Suprapubic skin (tissue), 4 donors: Measurements from ENCODE around the gene MAP3K15.

Experiments used
- EP300 ChIP-seq: sonication (generic); formaldehyde crosslinking; IDR thresholded peaks from one replicate; pipeline ENCODE4 v1.6.1; 2017; ENCODE audit warnings: antibody characterized with exemption
- POLR2A ChIP-seq, 2 donors: fragments of 450-650 bp; IDR thresholded peaks; one replicate each; pipeline ENCODE4 v1.6.1; 2017; ENCODE audit warnings: antibody characterized with exemption in 2 of 2, mild to moderate bottlenecking in 2 of 2, moderate library complexity in 2 of 2
- POLR2AphosphoS5 ChIP-seq, 3 donors: sonication (generic); formaldehyde crosslinking; IDR thresholded peaks; one replicate each; pipeline ENCODE4 v1.6.1; 2017; ENCODE audit warnings: antibody characterized with exemption in 3 of 3
- TF ChIP-seq, protein P1 (sequence below), 2 donors: fragments of 200-600 bp in 1 of 2; fragments of 450-650 bp in 1 of 2; sonication (generic) in 1 of 2; IDR thresholded peaks; one replicate each; pipeline ENCODE4 v1.5.1; 2016 to 2019; ENCODE audit warnings: antibody characterized with exemption in 2 of 2, mild to moderate bottlenecking in 1 of 2, moderate library complexity in 1 of 2

DNA sequence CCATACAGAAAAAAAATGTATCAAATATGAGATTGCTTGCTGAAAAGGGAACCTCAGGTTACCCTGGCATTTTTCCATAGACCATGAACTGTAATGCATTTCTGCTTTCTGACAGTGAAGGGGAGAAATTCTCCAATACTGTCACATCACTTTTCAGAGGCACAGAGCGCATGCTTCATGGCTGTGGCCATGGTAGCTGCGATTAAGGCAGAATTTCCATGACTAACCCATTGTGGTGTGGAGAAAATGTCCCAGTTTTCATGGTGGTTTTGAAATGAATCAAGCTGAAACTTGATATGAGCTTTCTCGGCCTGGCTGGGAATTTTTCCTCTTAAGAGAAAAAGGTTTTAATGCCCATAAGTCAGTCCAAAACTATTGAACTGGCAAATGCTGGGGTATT is 39.5 kb upstream of the MAP3K15 start:
- TF ChIP-seq, protein P1, sequence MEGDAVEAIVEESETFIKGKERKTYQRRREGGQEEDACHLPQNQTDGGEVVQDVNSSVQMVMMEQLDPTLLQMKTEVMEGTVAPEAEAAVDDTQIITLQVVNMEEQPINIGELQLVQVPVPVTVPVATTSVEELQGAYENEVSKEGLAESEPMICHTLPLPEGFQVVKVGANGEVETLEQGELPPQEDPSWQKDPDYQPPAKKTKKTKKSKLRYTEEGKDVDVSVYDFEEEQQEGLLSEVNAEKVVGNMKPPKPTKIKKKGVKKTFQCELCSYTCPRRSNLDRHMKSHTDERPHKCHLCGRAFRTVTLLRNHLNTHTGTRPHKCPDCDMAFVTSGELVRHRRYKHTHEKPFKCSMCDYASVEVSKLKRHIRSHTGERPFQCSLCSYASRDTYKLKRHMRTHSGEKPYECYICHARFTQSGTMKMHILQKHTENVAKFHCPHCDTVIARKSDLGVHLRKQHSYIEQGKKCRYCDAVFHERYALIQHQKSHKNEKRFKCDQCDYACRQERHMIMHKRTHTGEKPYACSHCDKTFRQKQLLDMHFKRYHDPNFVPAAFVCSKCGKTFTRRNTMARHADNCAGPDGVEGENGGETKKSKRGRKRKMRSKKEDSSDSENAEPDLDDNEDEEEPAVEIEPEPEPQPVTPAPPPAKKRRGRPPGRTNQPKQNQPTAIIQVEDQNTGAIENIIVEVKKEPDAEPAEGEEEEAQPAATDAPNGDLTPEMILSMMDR (IDR thresholded peaks at IDR 0.05), result no peak
- TF ChIP-seq EP300 (no peak), POLR2A (IDR thresholded peaks at IDR 0.05) (no peak), POLR2AphosphoS5 (IDR thresholded peaks at IDR 0.05) (no peak)
